ENCODE data around the gene ATP13A2.

ATP13A2 gene

DNA sequence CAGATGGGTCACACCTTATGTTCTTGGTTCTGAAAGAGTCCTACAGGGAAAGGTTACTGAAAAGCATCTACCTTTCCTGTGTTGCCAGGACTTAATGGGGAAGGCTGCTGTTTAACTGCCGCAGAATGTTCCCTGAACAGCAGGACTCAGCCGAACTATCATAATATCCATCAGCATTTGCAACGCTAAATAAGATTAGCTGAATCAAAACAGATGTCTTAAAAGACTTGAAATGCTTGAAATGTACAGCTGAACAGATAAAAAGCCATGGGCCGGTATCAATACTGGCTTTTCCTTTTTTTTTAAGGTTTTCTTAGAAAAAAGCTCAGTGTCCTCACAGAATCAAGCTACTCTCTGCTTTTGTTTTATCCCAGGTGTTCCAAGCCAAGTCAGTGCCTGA is 19.7 kb upstream of the ATP13A2 start:
- no peak for DNase-seq (ENCODE audit: low spot score)

DNA sequence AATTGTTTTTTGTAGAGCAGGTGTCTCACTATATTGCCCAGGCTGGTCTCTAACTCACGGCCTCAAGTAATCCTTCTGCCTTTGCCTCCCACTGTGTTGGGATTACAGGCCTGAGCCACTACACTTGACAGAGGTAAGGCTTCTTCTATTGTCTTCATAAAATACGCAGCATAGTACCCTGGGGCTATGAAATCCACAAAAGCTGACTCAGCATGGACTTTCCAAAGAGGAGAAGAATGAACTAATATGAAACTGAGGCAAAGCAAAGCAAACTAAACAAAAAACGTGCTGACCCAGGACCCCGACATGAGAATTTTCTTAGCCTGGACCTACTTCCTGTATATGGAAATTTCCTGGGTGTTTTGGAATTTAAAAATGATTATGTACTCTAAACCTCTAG is 18.5 kb upstream of the ATP13A2 start:
- DNase-seq (ENCODE audit: low spot score) = no peak

DNA sequence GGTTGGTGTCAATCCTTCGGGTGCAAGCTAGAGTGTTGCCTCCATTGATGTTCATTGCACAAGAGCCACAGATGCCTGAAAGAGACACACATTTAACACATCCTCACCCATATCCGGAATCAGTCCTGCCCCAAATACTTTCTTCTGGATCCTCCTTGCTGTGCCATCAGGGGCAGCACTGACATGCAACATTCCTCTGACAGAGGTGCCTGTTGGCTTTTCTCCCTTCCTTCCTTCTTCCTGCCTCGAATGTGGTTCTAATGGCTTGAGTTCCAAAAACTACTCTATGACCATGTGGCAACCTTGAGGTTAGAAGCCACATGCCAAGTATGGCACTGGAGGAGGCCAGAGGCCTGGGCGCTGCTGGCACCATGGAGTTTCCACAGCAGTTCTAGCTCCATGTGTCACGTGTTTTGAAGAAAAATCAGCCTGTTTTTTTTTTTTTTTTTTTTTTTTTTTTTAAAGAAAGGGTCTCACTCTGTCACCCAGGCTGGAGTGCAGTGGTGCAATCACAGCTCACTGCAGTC is 17.0 kb upstream of the ATP13A2 start:
- DNase-seq (ENCODE audit: low spot score) = no peak

DNA sequence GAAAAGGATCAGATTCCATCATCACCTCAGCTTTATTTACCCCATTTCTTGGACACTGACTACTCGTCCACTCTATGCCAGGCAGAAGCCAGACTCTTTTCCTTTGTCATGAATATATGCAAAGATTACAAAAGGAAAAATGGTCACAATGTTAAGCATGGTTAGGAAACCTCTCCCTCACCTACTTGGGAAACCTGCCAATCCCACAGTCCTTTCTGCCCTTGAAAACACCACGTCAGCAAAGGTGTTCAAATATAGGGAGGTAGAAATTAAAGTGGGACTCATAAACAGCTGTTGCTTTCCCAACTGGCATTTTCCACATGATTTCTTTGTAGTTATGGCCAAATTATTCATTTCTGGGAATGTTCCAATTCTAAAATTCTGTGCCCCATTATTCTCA is 16.2 kb upstream of the ATP13A2 start:
- no peak for DNase-seq (ENCODE audit: low spot score)

DNA sequence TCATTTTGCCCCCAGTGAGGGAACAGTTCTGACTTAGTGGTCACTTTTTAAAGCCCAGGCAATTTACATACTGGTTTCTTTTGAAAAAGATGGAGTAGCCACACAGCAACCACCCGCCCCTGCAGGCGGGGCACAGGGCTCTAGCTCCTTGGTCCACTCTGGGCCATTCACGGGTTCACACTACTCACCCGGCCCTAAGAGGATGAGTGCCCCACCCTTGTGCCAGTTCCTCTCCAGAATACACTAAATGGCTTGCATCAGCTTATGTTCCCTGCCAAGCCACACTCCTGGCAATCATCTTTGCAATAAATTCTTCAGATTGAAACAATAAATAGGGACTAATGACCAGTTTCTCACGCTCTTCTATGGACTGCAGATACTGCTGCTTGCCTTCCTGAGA is 15.7 kb upstream of the ATP13A2 start:
- DNase-seq (ENCODE audit: low spot score) = no peak

DNA sequence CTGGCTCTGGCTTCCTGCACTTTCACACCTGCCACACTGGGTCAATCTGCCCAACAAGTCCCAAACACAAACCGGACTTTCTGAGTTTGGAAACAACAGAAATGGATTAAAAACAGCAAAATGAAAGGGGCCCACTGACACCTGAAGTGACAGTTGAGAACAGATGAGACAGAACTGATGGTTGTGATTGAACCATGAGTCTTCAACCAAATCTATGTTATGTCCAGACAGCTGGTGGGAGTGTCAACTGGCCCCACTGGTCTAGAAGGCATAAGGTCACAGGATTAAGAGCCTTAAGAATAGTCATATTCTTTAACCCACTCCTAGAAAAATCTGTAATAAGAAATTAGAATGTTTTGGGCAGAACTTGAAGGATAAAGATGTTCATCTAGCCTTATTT is 13.0 kb upstream of the ATP13A2 start:
- no peak for DNase-seq (ENCODE audit: low spot score)

DNA sequence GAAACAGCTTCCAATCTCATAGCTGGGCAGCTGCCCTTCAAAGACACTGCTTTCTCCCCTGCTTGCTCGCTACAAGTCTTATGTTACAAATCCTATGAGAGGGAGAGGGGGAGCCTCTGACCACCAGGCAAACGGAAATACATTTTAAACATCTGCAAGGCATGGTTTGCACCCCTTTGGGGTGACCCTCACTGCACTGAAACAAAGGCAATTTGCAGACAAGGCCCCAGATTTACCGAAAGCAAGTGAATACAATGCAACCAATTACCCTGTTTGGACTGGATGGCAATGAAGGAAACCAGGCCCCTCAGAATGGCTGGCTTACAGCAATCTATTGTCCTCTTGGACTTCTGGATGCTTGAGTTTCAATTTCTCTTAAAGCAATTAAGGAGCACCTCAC is 11.8 kb upstream of the ATP13A2 start:
- peak; percentile 55 for DNase-seq (ENCODE audit: low spot score)

DNA sequence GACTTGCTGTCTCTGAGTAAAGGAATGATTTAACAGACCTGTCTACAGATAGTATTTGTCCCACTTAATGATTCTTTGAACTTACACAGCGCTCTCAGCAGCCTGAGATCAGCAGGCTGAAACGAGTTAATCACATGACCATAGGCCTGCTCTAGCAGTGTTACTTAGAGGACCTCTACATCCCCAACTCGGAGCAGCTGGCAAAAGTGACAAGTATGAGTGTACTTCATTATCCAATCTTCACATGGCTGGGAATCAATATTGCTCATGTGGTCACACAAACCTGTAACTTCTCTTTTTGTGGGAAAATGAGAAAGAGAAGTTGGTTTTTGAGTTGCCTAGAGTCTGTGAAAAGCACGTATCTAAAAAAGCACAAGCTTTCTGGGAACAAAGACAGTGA is 11.4 kb upstream of the ATP13A2 start:
- DNase-seq (ENCODE audit: low spot score) = no peak

DNA sequence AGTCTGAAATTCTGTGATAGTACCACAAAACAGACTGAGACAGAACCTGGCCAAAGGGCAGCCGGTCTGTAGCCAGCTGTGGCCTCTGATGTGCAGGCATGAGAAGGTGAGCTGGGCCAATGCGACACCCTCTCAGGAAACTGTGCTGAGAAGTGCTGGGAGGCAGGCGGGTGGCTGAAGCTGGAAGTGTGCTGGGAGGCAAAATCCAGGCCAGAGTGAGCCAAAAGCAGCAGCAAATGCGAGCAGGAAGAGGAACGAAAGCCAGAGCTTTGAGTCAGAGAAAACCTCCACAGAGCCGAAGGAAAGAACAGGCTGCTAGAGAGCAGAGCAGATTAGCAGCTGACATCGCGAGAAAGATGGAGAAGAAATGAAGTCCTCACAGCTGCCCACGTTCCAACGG is 10.2 kb upstream of the ATP13A2 start:
- DNase-seq (ENCODE audit: low spot score) = no peak

DNA sequence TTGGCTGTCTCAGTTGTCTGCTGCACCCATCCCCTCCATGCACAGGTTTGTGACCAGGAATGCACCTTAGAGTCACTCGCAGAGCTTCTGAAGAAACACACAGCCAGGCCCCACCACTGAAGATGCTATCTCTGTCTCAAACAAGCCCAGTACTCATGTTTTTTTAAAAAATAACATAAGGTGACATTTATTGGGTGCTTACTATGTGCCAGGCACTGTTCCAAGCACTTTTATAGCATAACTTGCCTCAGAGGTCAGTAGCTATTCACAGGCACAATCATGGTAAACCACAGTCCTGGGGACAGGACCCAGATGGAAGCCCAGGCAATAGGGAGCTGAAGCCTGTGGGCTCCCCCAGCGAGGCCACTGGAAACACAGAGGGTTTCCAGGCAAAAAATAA is 8.8 kb upstream of the ATP13A2 start:
- DNase-seq (ENCODE audit: low spot score) = no peak

DNA sequence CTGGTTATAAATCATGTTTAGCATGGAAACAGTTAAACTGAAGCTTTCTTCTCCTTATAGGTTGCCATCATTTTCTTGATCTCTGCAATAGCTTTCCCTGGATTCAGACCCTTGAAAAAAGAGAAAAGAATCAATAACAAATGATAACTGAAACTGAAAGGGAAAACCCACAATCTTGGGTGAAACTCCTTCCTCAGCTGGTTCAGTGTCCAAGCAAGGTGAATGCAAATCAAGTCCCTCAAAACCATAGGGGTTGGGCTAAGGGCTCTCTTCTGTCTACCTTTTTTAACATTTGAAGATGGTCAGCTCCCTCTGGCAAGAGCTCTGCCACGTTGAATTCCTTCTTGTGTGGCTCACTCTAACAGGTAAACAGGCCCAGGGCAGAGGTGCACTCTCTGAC is 7.1 kb upstream of the ATP13A2 start:
- no peak for DNase-seq (ENCODE audit: low spot score)

DNA sequence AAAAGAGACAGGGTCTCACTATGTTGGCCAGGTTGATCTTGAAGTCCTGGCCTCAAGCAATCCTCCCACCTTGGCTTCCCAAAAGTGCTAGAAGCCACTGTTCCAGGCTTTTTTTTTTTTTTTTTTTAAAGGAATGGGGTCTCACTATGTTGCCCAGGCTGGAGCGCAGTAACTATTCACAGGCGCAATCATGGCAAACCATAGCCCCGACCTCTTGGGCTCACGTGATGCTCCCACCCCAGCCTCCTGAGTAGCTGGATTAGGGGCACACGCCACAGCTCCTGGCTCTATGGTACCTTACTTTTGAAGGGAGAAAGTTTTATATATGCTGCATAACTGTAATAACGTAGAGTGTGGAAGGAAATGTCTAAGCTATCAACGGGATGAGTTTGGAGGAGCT is 5.7 kb upstream of the ATP13A2 start:
- DNase-seq (ENCODE audit: low spot score) = no peak

DNA sequence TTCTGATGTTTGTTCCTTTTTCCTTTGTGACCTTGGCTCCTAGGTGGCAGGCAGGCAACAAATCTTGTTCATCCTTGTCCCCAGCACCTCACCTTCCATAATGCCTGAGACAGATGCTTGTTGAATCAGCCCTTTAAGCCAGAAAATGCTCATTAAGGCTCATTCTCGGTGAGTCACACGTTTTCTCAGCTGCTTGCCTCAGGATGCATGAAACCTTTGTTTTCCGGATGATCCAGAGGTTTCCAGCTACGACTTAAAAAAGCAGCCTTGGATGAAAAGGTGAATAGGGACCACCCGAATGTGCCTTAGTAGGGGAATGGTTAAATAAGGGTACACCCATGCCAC is 4.6 kb upstream of the ATP13A2 start:
- no peak for DNase-seq (ENCODE audit: low spot score)

DNA sequence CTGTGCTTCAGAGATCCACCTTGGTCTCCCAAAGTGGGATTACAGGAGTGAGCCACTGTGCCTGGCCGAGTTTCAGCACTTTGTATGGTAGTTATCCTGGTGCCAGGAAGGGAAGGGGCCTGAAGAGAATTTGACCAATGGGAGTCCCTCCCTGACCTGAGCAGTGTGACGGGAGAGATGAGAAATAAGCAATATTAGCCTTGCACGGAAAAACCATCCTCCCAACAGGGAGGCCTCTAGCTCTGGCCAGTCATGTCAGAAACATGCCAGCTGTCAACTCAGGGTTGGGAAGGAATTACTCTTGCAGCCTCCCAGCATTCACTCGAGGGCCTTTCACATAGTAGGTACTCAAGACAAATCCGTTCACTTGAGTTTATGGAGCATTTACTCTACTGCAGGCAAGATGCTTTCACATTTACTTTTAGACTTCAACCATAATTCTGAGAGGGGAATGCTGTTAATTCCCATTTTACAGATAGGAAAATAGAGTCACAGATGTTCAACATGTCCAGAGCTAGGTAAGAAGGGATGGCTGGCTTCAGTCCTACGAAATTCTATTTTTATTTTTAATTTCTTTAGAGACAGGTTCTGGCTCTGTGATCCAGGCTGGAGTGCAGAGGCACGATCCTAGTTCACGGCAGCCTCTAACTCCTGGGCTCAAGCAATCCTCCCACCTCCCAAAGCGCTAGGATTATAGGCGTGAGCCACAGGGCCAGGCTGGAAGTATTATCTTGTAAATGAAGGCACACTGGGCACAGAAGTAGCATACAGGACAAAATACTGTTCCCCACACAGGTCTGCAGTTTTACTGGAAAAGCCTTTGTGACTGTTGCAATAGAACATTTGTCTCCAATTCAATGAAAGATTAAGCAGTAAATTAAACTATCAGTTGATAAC is 3.2 kb upstream of the ATP13A2 start:
- DNase-seq (ENCODE audit: low spot score) = no peak

DNA sequence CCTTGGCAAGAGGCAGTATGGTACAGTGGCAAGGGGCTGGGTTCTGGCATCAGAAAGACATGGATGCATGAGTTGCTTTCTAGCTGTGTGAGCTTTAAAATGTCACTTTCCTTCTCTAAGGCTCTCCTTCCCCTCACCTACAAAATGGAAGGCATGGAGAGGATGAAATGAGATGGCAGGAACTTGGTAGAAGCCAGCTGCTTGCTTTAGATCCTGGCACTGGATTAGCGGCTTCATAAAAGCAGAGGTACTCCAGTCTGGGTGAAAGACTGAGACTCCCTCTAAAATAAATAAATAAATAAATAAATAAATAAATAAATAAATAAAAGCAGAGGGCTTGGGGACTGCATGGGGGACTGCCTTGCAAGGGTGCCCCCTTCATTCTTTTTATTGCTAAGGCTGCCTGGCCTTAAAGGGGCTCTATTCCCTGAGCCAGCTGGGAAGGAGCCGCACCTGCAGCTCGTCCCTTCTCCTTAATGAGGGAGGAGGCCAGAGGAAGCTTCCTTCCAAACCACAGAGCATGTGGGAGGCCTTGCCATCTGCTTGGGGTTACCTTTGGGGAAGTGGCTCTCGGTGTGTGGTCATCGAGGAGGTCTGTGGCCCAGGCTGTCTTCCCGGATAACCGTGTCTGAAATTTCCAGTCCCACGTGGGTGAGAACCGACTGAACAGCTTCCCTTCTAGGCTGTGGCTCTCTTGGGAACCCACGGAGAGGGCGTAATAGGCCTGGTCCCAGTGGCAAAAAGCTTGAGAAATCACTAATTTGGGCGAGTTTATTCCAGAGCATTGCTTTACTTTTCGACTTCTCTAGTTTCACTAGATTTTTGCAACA is 2.0 kb upstream of the ATP13A2 start:
- DNase-seq (ENCODE audit: low spot score) = no peak

DNA sequence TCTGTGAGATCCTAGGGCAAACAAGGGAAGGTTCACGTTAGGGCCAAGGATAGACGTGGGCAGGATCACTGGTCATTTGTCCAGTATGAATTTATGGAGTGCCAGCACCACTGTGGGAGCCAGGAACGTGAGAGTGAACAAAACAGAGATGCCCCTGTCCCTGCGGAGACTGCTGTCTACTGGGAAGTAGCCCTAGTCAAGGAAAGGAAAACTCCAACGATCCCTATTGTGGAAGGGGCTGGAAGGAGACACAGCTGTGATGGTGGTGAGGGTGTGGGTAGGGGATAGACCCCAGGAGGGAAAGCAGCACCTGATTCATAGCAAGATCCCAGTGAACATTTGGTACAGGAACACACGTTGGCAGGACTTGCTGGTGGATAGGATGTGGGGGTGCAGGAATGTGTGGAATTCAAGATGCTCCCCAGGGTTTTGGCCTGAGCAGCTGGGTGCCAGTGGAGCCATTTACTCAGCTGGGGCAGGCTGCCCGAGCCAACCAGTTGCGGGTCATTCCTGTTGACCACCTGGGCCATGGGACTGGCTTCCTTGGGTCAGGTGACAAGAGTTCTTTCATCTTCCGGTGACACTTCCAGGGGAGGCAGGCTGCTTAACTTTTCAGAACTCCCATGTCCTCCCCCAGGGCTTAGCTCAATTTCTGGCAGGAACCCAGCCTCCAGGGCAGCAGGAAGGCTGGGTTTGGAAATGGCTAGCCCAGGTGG is 1.2 kb upstream of the ATP13A2 start:
- DNase-seq (ENCODE audit: low spot score) = no peak

DNA sequence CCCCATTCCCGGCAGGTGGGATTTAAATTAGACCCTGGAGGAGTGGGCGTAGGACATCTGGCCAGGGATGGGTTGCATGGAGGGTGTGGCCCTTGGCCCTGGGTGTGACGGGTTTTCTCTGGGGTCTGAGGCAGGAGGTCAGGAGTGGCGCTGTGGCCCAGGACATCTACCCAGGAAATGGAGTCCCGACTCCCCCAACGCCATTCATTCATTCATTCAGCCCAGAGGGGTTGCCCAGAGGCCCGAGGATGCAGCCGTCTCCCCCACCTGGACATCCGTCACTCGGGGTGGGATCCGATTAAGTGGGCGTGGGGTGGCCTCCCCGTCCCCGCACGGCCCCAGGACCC is 663 bp downstream of the ATP13A2 start:
- DNase-seq (ENCODE audit: low spot score) = no peak

DNA sequence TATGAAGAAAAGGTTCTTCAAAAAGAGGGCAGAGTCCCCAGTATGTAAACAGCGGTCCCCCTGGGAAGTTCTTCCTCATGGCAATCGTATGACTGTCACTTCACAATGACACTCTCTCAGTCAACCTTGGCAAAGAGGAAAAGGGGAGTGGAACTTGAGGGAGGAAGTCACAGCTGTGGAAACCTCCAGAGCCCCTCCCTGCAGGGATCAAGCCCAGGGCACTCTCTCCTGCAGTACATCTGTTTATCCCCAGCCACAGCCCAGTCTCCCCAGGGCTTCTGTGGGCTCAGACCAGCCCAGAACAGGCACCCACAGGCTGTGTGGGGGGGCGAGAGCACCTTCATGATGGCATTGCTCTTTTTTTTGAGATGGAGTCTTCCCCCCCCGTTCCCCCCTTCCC is 2.0 kb downstream of the ATP13A2 start:
- no peak for DNase-seq (ENCODE audit: low spot score)

DNA sequence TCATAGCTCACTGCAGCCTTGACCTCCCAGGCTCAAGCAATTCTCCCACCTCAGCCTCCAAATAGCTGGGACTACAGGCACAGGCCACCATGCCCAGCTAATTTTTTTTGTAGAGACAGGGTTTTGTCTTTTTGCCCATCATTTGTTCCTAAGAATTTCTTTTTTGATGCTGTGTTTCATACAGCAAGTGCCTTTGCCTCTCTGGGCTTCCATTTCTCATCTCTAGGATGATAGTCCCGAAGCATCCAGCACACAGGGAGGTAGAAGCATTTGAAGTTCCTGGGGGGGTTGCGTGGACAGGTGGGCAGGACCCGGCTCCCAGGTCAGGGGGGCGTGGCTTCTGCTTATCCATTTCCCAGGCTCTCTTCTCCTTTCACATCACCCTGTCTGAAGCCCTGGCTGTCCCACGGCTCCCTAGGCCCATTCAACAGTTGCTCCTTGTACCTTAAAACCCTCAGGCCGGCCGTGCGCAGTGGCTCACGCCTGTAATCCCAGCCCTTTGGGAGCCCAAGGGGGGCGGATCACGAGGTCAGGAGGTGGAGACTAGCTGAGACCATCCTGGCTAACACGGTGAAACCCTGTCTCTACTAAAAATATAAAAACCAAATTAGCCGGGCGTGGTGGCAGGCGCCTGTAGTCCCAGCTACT is 3.4 kb downstream of the ATP13A2 start:
- no peak for DNase-seq (ENCODE audit: low spot score)

DNA sequence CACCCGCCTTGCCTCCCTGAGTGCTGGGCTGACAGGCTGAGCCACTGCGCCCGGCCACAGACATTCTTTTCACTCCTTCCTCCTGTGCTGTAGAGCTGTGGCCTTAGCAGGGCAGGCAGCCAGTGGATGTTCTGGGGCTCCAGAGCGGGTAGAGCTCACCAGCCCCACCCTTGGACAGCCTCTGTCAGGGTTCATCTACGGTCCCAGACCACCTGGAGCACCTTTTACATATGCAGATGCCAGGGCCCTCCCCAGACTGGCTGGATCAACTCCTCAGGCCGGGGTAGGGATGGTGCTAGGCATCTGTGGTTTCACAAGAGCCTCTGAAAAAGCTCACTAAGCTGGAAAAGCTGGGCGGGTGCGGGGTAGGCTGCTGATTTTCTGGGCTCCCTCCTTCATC is 4.6 kb downstream of the ATP13A2 start:
- DNase-seq (ENCODE audit: low spot score) = no peak

DNA sequence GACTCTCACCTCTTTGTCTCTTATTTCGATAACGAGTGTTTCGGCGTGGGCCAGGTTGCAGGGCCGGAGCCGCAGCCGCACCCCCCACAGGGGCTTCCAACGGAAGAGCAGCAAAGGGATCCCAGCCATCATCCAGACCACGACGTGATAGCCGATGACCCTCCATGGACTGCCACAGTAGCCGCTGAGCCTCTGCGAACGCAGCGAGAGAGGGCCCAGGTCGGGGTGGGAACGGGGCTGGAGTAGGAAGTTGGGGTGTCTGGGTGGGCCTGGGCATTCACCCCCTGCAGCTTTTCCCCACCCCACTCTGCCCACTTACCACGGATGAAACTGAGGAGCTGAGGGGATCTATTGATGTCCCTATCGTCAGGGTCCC is 6.4 kb downstream of the ATP13A2 start:
- no peak for DNase-seq (ENCODE audit: low spot score)
